Measurements from ENCODE around the gene KRT33A.

Gene KRT33A

GRCh38 chr17:41322094-41322902 lies 28.3 kb downstream of the KRT33A start:
- Histone ChIP-seq H3K9me3 (ENCODE audit: severe bottlenecking) (peaks cover 18% of the 10 kb centered on the region), H3K27me3 (ENCODE audit: insufficient read depth, low read depth, severe bottlenecking) (peaks cover 92% of the 10 kb centered on the region), H3K36me3 (no peaks in the 10 kb centered on the region), H3K4me3 (ENCODE audit: low read depth, low read length) (no peak overlapping the region), H3K27ac (no peak overlapping the region)
- peak; percentile 91 for TF ChIP-seq CTCF (IDR thresholded peaks at IDR 0.05; ENCODE audit: low read depth, low read length)
- DNase-seq: no peak

- no peak overlapping the region for H3K4me3 ChIP-seq (ENCODE audit: low read depth, low read length)
Measured at GRCh38 chr17:41318231-41318630, 32.4 kb downstream of the KRT33A start.

GRCh38 chr17:41315814-41316445 lies 34.7 kb downstream of the KRT33A start:
- TF ChIP-seq CTCF (IDR thresholded peaks at IDR 0.05; ENCODE audit: low read depth, low read length): no peak
- DNase-seq: no peak
- Histone ChIP-seq H3K36me3 (no peaks in the 10 kb centered on the region), H3K9me3 (ENCODE audit: severe bottlenecking) (peaks cover 17% of the 10 kb centered on the region), H3K27me3 (ENCODE audit: insufficient read depth, low read depth, severe bottlenecking) (peaks cover 96% of the 10 kb centered on the region), H3K4me3 (ENCODE audit: low read depth, low read length) (no peak overlapping the region), H3K27ac (no peak overlapping the region)

More at GRCh38 chr17:41318231-41318630, 32.4 kb downstream of the KRT33A start:
- TF ChIP-seq CTCF (IDR thresholded peaks at IDR 0.05; ENCODE audit: low read depth, low read length): no peak
- DNase-seq: no peak
- no peaks in the 10 kb centered on the region for H3K36me3 ChIP-seq
- H3K27me3 ChIP-seq (ENCODE audit: insufficient read depth, low read depth, severe bottlenecking): peaks cover 91% of the 10 kb centered on the region
- no peak overlapping the region for H3K27ac ChIP-seq
- peaks cover 18% of the 10 kb centered on the region for H3K9me3 ChIP-seq (ENCODE audit: severe bottlenecking)

- Histone ChIP-seq H3K27me3 (ENCODE audit: insufficient read depth, low read depth, severe bottlenecking) (peaks cover 96% of the 10 kb centered on the region), H3K27ac (no peak within 1 kb of the TSS), H3K36me3 (no peaks in the 10 kb centered on the region), H3K9me3 (ENCODE audit: severe bottlenecking) (peaks cover 11% of the 10 kb centered on the region), H3K4me3 (ENCODE audit: low read depth, low read length) (no peak within 1 kb of the TSS)
- no peak for DNase-seq
- no peak for TF ChIP-seq CTCF (IDR thresholded peaks at IDR 0.05; ENCODE audit: low read depth, low read length)
Measured at GRCh38 chr17:41315204-41315794, 35.3 kb downstream of the KRT33A start, which contains the start of gene KRTAP17-1. Gene KRTAP17-1 (minus strand): TSS chr17:41315710. CDS start chr17:41315650, 60 bp downstream.

GRCh38 chr17:41311111-41311510 lies 39.5 kb downstream of the KRT33A start:
- no peak for DNase-seq
- TF ChIP-seq CTCF (IDR thresholded peaks at IDR 0.05; ENCODE audit: low read depth, low read length): no peak
- no peaks in the 10 kb centered on the region for H3K36me3 ChIP-seq
- no peak overlapping the region for H3K27ac ChIP-seq
- peaks cover 96% of the 10 kb centered on the region for H3K27me3 ChIP-seq (ENCODE audit: insufficient read depth, low read depth, severe bottlenecking)
- no peak overlapping the region for H3K4me3 ChIP-seq (ENCODE audit: low read depth, low read length)
- H3K9me3 ChIP-seq (ENCODE audit: severe bottlenecking): no peaks in the 10 kb centered on the region
